AG10803 (cell line): ENCODE measurements around the gene GRID1.

Source experiments
- DNase-seq: peaks from one replicate; pipeline ENCODE4 v3.0.0; 2010; ENCODE audit warnings: low read depth
- H3K4me3 ChIP-seq: 2 replicates; pipeline ENCODE4 v1.5.1; 2011; ENCODE audit warnings: mild to moderate bottlenecking, low read length, control low read depth
- CTCF ChIP-seq: conservative IDR thresholded peaks from 2 replicates; pipeline ENCODE4 v1.5.1; 2011; ENCODE audit warnings: mild to moderate bottlenecking, low read length, control low read depth, inconsistent platforms

The GRID1 gene

DNA sequence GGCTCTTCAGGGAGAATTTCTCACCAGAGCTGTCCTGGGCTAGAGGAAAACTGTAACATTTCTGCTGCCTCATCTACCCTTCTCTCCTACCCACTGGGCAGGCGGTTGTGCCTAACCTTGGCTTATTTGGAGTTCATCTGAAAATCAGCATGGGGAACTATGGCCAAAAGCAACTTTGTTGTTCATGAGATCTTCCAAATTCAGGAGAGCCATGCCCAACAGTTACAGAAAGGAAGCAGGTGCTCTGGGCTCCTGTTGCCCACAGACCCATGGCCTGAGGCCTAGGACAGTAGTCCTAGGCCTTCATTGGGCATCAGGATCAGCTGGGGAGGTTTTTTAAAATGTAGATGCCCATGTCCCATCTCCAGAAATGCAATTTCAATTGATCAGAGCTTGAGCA lies 85.2 kb downstream of the GRID1 start:
- H3K4me3 ChIP-seq, result no peak overlapping the region
- no peak for DNase-seq
- no peak for TF ChIP-seq CTCF

- no peak overlapping the region for H3K4me3 ChIP-seq
- no peak for DNase-seq
- TF ChIP-seq CTCF, result no peak
Observed at GRCh38 chr10:86269332-86269731, 97.3 kb downstream of the GRID1 start.

DNA sequence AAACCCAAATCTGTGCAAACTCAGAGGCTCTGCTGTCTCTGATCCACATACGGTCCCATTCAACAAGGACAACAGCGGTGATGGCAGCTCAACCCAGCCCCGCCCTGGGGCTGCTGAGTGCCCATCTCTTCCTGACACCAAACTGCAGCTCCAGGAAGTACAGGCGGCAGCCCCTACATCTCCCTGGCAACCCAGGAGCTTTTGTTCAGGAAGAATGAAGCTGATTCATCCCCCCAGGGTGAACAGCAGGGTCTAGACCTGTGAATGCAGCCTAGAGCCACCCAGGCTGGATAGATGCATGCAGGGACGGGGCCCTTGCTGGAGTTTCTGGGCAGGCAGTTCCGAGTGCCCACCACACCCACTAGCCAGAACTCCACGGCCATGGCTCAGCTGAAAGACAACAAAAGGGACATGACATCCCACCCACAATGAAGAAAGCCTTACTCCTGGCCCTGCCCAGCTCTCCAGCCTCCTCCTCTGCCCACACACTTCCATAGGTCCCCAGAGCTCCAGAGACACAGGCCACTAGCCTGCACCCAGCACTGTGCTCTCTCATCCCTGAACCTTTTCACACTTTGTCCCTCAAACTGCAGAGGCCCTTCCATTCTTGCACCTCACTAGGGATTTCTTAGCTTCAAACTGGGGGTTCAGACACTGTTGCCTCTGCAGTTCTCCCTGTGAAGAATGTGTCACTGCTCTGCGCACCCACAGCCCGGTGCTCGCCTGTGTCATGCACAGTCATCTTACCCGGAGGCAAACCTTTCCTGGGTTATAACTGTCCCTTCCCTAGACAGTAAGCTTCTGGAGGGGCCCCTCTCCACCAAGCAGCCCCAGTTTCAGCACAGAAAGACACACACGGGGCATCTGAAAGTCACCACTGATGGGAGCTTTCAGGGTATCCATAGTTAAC lies 99.1 kb downstream of the GRID1 start:
- DNase-seq, result no peak
- H3K4me3 ChIP-seq, result no peak overlapping the region
- TF ChIP-seq CTCF, result no peak

DNA sequence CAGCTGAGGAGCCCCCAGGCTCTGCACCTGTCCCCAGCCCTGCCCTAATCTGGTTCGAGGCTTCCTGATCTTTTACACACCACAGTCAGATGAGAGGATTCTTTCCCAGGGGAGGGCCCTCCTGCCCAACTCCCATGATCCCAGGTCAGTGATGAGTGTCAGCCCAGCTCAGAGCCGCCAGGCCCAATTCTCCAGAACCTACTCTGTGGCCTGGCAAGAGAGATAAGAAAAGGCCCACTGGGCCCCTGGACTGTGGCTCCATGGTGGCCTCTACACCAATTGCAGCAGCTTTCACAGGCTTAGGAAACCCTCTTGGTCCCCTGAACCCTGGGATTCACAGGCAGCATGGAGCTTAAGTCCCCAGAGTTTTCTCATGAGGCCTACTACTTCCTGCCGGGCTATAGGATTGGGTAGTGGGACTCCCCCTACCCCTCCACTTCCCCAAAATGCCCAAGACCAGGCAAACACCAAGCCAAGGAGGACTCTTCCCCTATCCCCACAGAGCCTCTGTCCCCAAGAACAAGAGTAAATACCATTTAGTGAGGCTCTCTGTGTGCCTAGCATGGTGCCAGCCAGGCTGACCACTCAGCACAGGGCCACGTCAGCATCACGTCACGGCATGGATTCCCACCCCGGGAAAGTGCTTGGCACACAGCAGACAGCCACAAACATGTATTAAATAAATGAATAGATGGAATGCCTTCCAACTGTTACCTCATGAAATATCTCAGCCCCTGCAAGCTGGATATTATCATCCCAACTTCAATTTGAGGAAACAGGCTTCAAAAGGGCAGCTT lies 100.0 kb downstream of the GRID1 start:
- no peak for TF ChIP-seq CTCF
- DNase-seq, result no peak
- H3K4me3 ChIP-seq, result no peak overlapping the region

DNA sequence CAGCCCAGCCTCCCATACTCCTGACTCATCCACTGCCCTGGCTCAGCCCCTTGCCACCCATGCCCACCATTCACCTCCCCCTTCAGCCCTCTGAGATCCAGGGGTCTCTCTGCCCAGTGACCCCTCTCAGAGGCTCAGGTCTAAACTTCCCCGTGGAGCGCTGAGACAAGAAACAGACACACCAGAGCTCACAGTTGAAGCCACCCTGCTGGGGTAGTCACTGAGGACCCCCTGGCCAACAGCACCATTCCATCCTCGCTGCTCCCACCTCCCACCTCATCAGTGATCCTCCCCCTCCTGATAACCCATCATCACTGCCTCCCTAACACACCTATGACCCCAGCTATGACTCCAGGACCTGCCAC lies 100.7 kb downstream of the GRID1 start:
- DNase-seq, result no peak
- no peak overlapping the region for H3K4me3 ChIP-seq
- no peak for TF ChIP-seq CTCF

DNA sequence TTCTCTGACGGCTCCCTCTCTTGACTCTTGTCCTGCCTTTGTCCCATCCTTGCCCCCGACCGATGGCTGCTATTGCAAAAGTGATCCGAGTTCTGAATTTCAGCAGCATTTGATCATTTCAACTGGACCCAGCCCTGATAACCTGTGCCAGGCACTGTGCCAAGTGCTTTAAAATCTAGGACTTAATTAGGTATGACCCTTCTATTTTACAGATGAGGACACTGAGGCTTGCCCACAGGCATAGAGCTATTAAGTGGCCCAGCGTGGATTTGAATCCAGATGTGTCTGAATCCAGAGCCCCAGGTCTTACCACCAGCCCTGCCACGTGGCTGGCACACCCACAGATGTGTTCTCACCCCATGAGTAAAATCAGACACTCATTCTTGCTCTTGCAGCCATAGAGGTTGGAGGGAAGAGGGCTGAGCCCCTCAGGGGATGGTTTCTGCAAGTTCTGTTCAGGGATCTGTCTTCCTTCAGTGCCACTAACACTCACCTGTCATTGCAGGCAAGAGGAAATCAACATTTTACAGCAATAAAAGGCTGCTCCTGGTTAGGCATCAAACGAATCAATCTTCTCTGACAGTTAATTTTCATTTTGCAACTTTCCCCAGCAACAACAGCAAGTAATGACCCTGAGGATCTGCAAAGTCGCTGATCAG lies 101.2 kb downstream of the GRID1 start:
- no peak for DNase-seq
- H3K4me3 ChIP-seq, result no peak overlapping the region
- TF ChIP-seq CTCF, result no peak
